Mesothelial cell of epicardium (in vitro differentiated cells): Measurements from ENCODE around the gene ST8SIA6. TPM values are rescaled to one million over a fixed set of nuclear protein-coding genes. Genes with fewer than 3 reads are reported as not detected.
"Not testable (repeated sequence)": the region's sequence is repeated elsewhere in the genome, so short reads cannot be mapped to it uniquely, and the experiment has no call there.

Experiments
- DNase-seq, 2 experiments: peaks; one replicate each; pipeline ENCODE4 v3.0.0; 2021; ENCODE audit warnings: low spot score in 2 of 2; ENCODE audit not compliant: unreplicated experiment in 2 of 2
- H3K27ac Mint-ChIP-seq: 2 replicates; pipeline ENCODE4 v1.8.0; 2021; ENCODE audit warnings: mixed read lengths
- H3K27me3 Mint-ChIP-seq: 2 replicates; pipeline ENCODE4 v1.8.0; 2021; ENCODE audit warnings: low read depth, mixed read lengths
- H3K36me3 Mint-ChIP-seq: 2 replicates; pipeline ENCODE4 v1.8.0; 2021; ENCODE audit warnings: mixed read lengths
- H3K4me1 Mint-ChIP-seq: 2 replicates; pipeline ENCODE4 v1.8.0; 2021; ENCODE audit warnings: mixed read lengths
- H3K4me3 Mint-ChIP-seq: 2 replicates; pipeline ENCODE4 v1.8.0; 2021; ENCODE audit warnings: mild to moderate bottlenecking, moderate library complexity, mixed read lengths
- H3K9me3 Mint-ChIP-seq: 2 replicates; pipeline ENCODE4 v1.8.0; 2021; ENCODE audit warnings: mixed read lengths
- CTCF ChIP-seq: fragments of 200-600 bp; sonication (generic); IDR thresholded peaks from one replicate; pipeline ENCODE4 v1.5.0; 2021; ENCODE audit warnings: antibody characterized with exemption; ENCODE audit not compliant: unreplicated experiment
- total RNA-seq: library from RNA; stranded (reverse); gene quantifications from 3 replicates; pipeline ENCODE4 v1.2.1, GENCODE V29; 2021

Gene ST8SIA6
- total RNA-seq, 1 donor from 2014 or later: 1.4 TPM

DNA sequence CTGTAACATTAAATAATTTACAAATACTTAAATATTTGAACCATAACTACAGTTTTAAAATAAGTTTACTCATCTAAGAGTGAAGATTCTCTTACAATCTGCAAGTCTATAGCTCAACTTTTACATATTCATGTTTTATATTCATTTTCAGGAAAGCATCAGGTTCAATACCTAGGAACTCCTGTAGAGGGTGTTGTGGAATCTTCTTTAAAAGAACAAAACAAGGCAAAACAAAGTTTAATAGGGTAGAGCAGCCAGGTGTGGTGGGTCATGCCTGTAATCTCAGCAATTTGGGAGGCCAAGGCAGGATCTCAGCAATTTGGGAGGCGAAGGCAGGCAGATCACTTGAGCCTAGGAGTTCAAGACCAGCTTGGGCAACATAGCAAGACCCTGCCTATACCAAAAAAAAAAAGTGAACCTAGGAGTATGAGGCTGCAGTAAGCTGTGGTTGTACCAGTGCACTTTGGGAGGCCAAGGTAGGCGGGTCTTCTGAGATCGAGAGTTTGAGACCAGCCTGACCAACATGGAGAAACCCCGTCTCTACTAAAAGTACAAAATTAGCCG, 45.1 kb downstream of the ST8SIA6 start:
- no peak for DNase-seq
- Mint-ChIP-seq H3K27me3 (no peaks in the 10 kb centered on the region), H3K9me3 (no peaks in the 10 kb centered on the region), H3K4me3 (no peak overlapping the region), H3K36me3 (no peaks in the 10 kb centered on the region), H3K4me1 (peaks cover 17% of the 10 kb centered on the region), H3K27ac (no peak overlapping the region)
- peak; percentile 51 for TF ChIP-seq CTCF

- Mint-ChIP-seq H3K4me3 (no peak overlapping the region), H3K4me1 (peaks cover 17% of the 10 kb centered on the region), H3K27ac (no peak overlapping the region), H3K36me3 (no peaks in the 10 kb centered on the region), H3K27me3 (no peaks in the 10 kb centered on the region), H3K9me3 (no peaks in the 10 kb centered on the region)
- TF ChIP-seq CTCF: no peak
- DNase-seq: no peak
Measured at GRCh38 chr10:17407047-17407446, 47.3 kb downstream of the ST8SIA6 start.

- Mint-ChIP-seq H3K27me3 (no peaks in the 10 kb centered on the region), H3K9me3 (peaks cover 2% of the 10 kb centered on the region), H3K36me3 (no peaks in the 10 kb centered on the region), H3K4me1 (peaks cover 14% of the 10 kb centered on the region), H3K27ac (peak overlapping the region; percentile 72), H3K4me3 (no peak overlapping the region)
- no peak for DNase-seq
- TF ChIP-seq CTCF: no peak
Measured at GRCh38 chr10:17406036-17406834, 48.2 kb downstream of the ST8SIA6 start.

GRCh38 chr10:17403161-17403560, 51.2 kb downstream of the ST8SIA6 start:
- H3K9me3 Mint-ChIP-seq: peaks cover 3% of the 10 kb centered on the region
- DNase-seq: no peak
- no peak overlapping the region for H3K4me3 Mint-ChIP-seq
- no peak for TF ChIP-seq CTCF
- no peak overlapping the region for H3K27ac Mint-ChIP-seq
- peaks cover 21% of the 10 kb centered on the region for H3K4me1 Mint-ChIP-seq
- H3K36me3 Mint-ChIP-seq: no peaks in the 10 kb centered on the region
- H3K27me3 Mint-ChIP-seq: peaks cover 3% of the 10 kb centered on the region

DNA sequence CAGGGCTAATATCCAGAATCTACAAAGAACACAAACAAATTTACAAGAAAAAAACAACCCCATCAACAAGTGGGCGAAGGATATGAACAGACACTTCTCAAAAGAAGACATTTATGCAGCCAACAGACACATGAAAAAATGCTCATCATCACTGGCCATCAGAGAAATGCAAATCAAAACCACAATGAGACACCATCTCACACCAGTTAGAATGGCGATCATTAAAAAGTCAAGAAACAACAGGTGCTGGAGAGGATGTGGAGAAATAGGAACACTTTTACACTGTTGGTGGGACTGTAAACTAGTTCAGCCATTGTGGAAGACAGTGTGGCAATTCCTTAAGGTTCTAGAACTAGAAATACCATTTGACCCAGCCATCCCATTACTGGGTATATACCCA, 52.4 kb downstream of the ST8SIA6 start:
- not testable (repeated sequence) for H3K36me3 Mint-ChIP-seq, H3K27ac Mint-ChIP-seq

DNA sequence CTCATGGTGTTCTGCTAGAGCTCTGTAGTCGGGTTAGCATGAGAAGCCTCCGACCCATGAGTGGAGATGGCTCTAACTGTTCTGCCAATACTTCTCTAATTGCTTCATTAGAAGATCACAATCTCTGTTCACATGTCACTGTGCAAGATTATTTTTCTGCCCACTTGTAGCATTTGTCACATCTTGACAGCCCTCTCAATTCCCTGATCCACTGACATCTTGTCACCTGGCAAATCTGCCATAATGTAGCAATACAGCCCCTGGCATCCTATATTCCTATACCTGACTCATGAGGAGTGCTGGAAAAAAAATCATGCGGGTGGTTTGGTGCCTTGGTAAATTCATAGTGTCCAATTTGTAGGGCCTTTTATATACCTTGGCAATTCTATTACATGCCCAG, 58.4 kb downstream of the ST8SIA6 start:
- H3K36me3 Mint-ChIP-seq: no peaks in the 10 kb centered on the region
- no peak for DNase-seq
- no peak for TF ChIP-seq CTCF
- no peak overlapping the region for H3K27ac Mint-ChIP-seq
- H3K4me1 Mint-ChIP-seq: peaks cover 13% of the 10 kb centered on the region
- H3K4me3 Mint-ChIP-seq: no peak overlapping the region
- peaks cover 27% of the 10 kb centered on the region for H3K27me3 Mint-ChIP-seq
- no peaks in the 10 kb centered on the region for H3K9me3 Mint-ChIP-seq

More for the DNA sequence above, 52.4 kb downstream of the ST8SIA6 start:
- peaks cover 17% of the 10 kb centered on the region for H3K4me1 Mint-ChIP-seq
- DNase-seq, H3K4me3 Mint-ChIP-seq, H3K27me3 Mint-ChIP-seq, H3K9me3 Mint-ChIP-seq: not testable (repeated sequence)
